Caco-2 (cell line): ENCODE measurements around the gene EHMT1. TPM values are rescaled to one million over a fixed set of nuclear protein-coding genes. Genes with fewer than 3 reads are reported as not detected.

Experiments used
- BruUV-seq: library from RNA; stranded (reverse); fragments of 400-500 nt; replicated peaks from 2 replicates; lab custom pipeline; 2021; lab: Mats Ljungman, UMichigan
- CTCF ChIA-PET: fragments of 300-600 bp; sonication (Branson Sonifier 250); formaldehyde crosslinking; loops from one replicate; lab custom pipeline; 2022; ENCODE audit warnings: antibody characterized with exemption; lab: Charles Lee
- POLR2A ChIA-PET: fragments of 300-600 bp; sonication (Branson Sonifier 250); formaldehyde crosslinking; loops from one replicate; lab custom pipeline; 2022; ENCODE audit warnings: antibody characterized with exemption; lab: Charles Lee
- DNase-seq, 2 experiments: peaks; one replicate each; pipeline versions ENCODE4 v3.0.0 to v3.0.0-alpha.2; 2020 to 2022
- H3K27me3 ChIP-seq: replicated peaks from 2 replicates; pipeline ENCODE4 v1.6.0; 2011; ENCODE audit warnings: low read length; ENCODE audit not compliant: control insufficient read depth, insufficient read depth
- H3K36me3 ChIP-seq: 2 replicates; pipeline ENCODE4 v1.5.1; 2011; ENCODE audit warnings: low read length; ENCODE audit not compliant: control insufficient read depth, insufficient read depth
- H3K4me1 ChIP-seq: fragments of 250-450 bp; sonication (Bioruptor Pico); 2 replicates; pipeline ENCODE4 v1.5.1; 2020; ENCODE audit warnings: mild to moderate bottlenecking
- H3K4me3 ChIP-seq: 2 replicates; pipeline ENCODE4 v1.5.1; 2011; ENCODE audit warnings: low read depth, mild to moderate bottlenecking, control low read depth, low read length
- H3K9me3 ChIP-seq: fragments of 250-450 bp; sonication (Bioruptor Pico); 2 replicates; pipeline ENCODE4 v1.5.1; 2020; ENCODE audit warnings: mild to moderate bottlenecking, moderate library complexity
- H3K27ac Mint-ChIP-seq: one replicate; pipeline ENCODE4 v1.8.0; 2022; ENCODE audit warnings: mixed read lengths; ENCODE audit not compliant: unreplicated experiment
- H3K27me3 Mint-ChIP-seq: one replicate; pipeline ENCODE4 v1.8.0; 2022; ENCODE audit warnings: mixed read lengths; ENCODE audit not compliant: insufficient read depth, unreplicated experiment
- H3K36me3 Mint-ChIP-seq: one replicate; pipeline ENCODE4 v1.8.0; 2022; ENCODE audit warnings: mild to moderate bottlenecking, mixed read lengths; ENCODE audit not compliant: insufficient read depth, unreplicated experiment
- H3K4me1 Mint-ChIP-seq: one replicate; pipeline ENCODE4 v1.8.0; 2022; ENCODE audit warnings: low read depth, mixed read lengths; ENCODE audit not compliant: unreplicated experiment
- H3K4me3 Mint-ChIP-seq: one replicate; pipeline ENCODE4 v1.8.0; 2022; ENCODE audit warnings: mild to moderate bottlenecking, moderate library complexity, mixed read lengths; ENCODE audit not compliant: unreplicated experiment
- H3K9me3 Mint-ChIP-seq: one replicate; pipeline ENCODE4 v1.8.0; 2022; ENCODE audit warnings: mixed read lengths; ENCODE audit not compliant: unreplicated experiment
- CTCF ChIP-seq, 2 experiments: fragments of 200-600 bp in 1 of 2; IDR thresholded peaks; 1 replicate in 1 of 2; 2 replicates in 1 of 2; pipeline versions ENCODE4 v1.5.1 to v1.8.0; 2011 to 2022; ENCODE audit warnings: antibody characterized with exemption in 1 of 2, control low read depth in 1 of 2, inconsistent platforms in 1 of 2, low read depth in 1 of 2, low read length in 1 of 2, mild to moderate bottlenecking in 1 of 2, moderate library complexity in 1 of 2; ENCODE audit not compliant: insufficient read depth in 1 of 2, severe bottlenecking in 1 of 2, unreplicated experiment in 1 of 2
- intact Hi-C: fragments of 100-400 bp; cut with micrococcal nuclease; formaldehyde crosslinking; loops from one replicate; pipeline ENCODE4 v1.10.0; 2022; ENCODE audit not compliant: unreplicated experiment
- total RNA-seq: library from RNA; stranded (reverse); gene quantifications from 2 replicates; pipeline ENCODE4 v1.2.3, GENCODE V29; 2022

EHMT1 gene
- total RNA-seq, 1 experiment from 2014 or later: 92.9 TPM

DNA sequence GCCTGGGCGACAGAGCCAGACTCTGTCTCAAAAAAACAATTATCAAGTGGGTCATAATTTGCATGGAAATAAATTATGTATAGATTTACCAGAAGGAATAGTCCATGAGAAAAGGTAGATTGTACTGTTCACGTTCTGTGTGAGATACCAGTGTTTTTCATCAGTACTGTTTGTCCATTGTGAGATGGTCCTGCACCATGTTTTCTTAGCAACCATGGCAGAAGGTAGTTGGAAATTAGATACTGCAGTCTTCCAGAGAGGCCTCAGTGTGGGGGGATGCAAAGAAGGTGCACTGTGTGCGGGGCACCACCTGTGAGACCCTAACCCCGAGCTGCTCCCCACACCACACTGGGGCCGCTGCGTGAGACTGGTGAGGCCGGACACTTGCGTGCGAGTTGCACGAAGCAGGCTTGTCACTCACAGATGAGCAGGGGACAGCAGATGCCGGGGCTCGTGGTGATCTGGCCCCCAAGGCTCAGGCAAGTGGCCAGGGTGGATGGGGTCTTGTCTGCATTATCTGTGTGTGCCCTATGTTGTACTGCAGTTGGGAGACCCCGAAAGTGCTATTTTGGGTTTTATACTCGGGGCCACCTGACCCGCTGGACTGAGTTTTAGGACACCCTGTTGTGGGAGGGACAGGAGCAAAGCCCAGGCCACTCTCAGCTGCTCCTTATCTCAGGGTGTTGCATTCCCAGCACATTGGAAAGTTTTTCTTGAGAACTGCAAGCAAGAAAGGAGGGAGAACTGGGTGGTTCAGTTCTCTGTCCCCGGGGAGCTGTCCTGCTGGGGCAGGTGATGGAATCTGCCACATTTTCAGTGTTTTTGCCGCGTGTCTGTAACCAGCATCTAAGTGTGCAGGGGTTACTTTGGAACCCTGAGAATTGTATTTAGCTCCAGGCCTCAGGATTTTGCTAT is 61.9 kb downstream of the EHMT1 start:
- peaks cover 27% of the 10 kb centered on the region for H3K4me1 Mint-ChIP-seq
- H3K9me3 Mint-ChIP-seq: no peaks in the 10 kb centered on the region
- H3K27me3 ChIP-seq: no peaks in the 10 kb centered on the region
- no peak overlapping the region for H3K4me3 ChIP-seq
- H3K9me3 ChIP-seq: no peaks in the 10 kb centered on the region
- H3K36me3 Mint-ChIP-seq: no peaks in the 10 kb centered on the region
- TF ChIP-seq CTCF (IDR thresholded peaks at IDR 0.05; ENCODE audit: insufficient read depth in 1 of 2, low read depth in 1 of 2, low read length in 1 of 2, severe bottlenecking in 1 of 2, unreplicated experiment in 1 of 2): no peak
- ChIA-PET CTCF (interaction anchor here (0.5 to 1.4 kb wide), 3 partner anchors 8 to 10 kb away, joined by 3 to 15 read pairs (median 7); no protein-coding TSS in a partner anchor), POLR2A (no interaction called here)
- no TSS peak for BruUV-seq
- DNase-seq: peak; percentile 54 to 68
- no peak overlapping the region for H3K4me3 Mint-ChIP-seq
- H3K27ac Mint-ChIP-seq: peak overlapping the region; percentile 54
- H3K27me3 Mint-ChIP-seq: no peaks in the 10 kb centered on the region
- intact Hi-C loops: no loop called here
- peaks cover 13% of the 10 kb centered on the region; the same call in 1 of the 2 replicates for H3K4me1 ChIP-seq
- H3K36me3 ChIP-seq: no peaks in the 10 kb centered on the region; the same call in 1 of the 2 replicates

GRCh38 chr9:137682428-137683105 is 63.8 kb downstream of the EHMT1 start:
- POLR2A ChIA-PET: no interaction called here
- H3K27ac Mint-ChIP-seq: no peak overlapping the region
- TF ChIP-seq CTCF (IDR thresholded peaks at IDR 0.05; ENCODE audit: insufficient read depth in 1 of 2, low read depth in 1 of 2, low read length in 1 of 2, severe bottlenecking in 1 of 2, unreplicated experiment in 1 of 2): no peak
- peaks cover 6% of the 10 kb centered on the region for H3K36me3 Mint-ChIP-seq
- no peaks in the 10 kb centered on the region for H3K27me3 Mint-ChIP-seq
- H3K9me3 ChIP-seq: no peaks in the 10 kb centered on the region
- H3K36me3 ChIP-seq: no peaks in the 10 kb centered on the region; the same call in 1 of the 2 replicates
- H3K4me1 Mint-ChIP-seq: peaks cover 27% of the 10 kb centered on the region
- H3K4me1 ChIP-seq: peaks cover 13% of the 10 kb centered on the region; the same call in 1 of the 2 replicates
- CTCF ChIA-PET: interaction anchor here (1.9 kb wide), 1 partner anchor 10 kb away, joined by 5 read pairs; no protein-coding TSS in a partner anchor
- no peaks in the 10 kb centered on the region for H3K27me3 ChIP-seq
- no peaks in the 10 kb centered on the region for H3K9me3 Mint-ChIP-seq
- intact Hi-C loops: no loop called here
- no peak overlapping the region for H3K4me3 Mint-ChIP-seq
- BruUV-seq: no TSS peak
- DNase-seq: no peak
- no peak overlapping the region for H3K4me3 ChIP-seq

GRCh38 chr9:137683262-137683864 is 64.6 kb downstream of the EHMT1 start:
- ChIA-PET CTCF (interaction anchor here (1.9 kb wide), 1 partner anchor 11 kb away, joined by 5 read pairs; no protein-coding TSS in a partner anchor), POLR2A (no interaction called here)
- peaks cover 27% of the 10 kb centered on the region for H3K4me1 Mint-ChIP-seq
- H3K4me1 ChIP-seq: peaks cover 13% of the 10 kb centered on the region; the same call in 1 of the 2 replicates
- H3K4me3 Mint-ChIP-seq: no peak overlapping the region
- no peak for TF ChIP-seq CTCF (IDR thresholded peaks at IDR 0.05; ENCODE audit: insufficient read depth in 1 of 2, low read depth in 1 of 2, low read length in 1 of 2, severe bottlenecking in 1 of 2, unreplicated experiment in 1 of 2)
- H3K9me3 Mint-ChIP-seq: no peaks in the 10 kb centered on the region
- no peak overlapping the region for H3K27ac Mint-ChIP-seq
- no peak for DNase-seq
- intact Hi-C loops: no loop called here
- no peaks in the 10 kb centered on the region for H3K36me3 ChIP-seq
- no TSS peak for BruUV-seq
- peaks cover 6% of the 10 kb centered on the region for H3K36me3 Mint-ChIP-seq
- no peaks in the 10 kb centered on the region for H3K27me3 Mint-ChIP-seq
- H3K9me3 ChIP-seq: no peaks in the 10 kb centered on the region
- no peaks in the 10 kb centered on the region for H3K27me3 ChIP-seq
- H3K4me3 ChIP-seq: no peak overlapping the region
